Measurements from ENCODE around the gene FAM227A.

DNA sequence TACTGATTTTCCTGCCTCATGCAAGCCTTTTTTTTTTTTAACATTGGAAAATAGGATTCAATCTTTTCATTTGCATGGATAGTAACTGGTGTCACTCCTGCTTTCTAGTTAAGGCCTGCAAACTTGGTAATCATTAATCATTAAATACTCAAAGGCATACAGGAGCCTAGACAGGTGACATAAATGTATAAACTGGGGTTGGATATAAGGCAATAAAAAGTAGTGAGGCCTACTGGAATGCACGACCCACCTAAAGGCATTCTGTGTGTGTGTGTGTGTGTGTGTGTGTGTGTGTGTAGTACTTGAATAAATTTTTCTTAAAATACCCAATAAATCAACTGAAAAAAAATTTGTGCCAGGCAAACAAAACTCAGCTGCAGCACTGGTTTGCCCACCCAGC, 33.5 kb upstream of the FAM227A start:
- TF ChIP-seq MAX (IDR thresholded peaks at IDR 0.05; ENCODE audit: low read depth, low read length) (no peak), POLR2A (IDR thresholded peaks at IDR 0.05; ENCODE audit: extremely low read depth, insufficient read length) (no peak)
- TF ChIP-seq, protein P1, sequence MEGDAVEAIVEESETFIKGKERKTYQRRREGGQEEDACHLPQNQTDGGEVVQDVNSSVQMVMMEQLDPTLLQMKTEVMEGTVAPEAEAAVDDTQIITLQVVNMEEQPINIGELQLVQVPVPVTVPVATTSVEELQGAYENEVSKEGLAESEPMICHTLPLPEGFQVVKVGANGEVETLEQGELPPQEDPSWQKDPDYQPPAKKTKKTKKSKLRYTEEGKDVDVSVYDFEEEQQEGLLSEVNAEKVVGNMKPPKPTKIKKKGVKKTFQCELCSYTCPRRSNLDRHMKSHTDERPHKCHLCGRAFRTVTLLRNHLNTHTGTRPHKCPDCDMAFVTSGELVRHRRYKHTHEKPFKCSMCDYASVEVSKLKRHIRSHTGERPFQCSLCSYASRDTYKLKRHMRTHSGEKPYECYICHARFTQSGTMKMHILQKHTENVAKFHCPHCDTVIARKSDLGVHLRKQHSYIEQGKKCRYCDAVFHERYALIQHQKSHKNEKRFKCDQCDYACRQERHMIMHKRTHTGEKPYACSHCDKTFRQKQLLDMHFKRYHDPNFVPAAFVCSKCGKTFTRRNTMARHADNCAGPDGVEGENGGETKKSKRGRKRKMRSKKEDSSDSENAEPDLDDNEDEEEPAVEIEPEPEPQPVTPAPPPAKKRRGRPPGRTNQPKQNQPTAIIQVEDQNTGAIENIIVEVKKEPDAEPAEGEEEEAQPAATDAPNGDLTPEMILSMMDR (IDR thresholded peaks at IDR 0.05; ENCODE audit: low read depth, low read length), result no peak
